Colonic mucosa (tissue), 4 donors: ENCODE data around the gene PERM1. TPM values are rescaled to one million over a fixed set of nuclear protein-coding genes. Genes with fewer than 3 reads are reported as not detected.

ENCODE experiments used
- DNase-seq: peaks from one replicate; pipeline ENCODE4 v3.0.0-alpha.2; 2020
- H3K27ac ChIP-seq: fragments of 200-600 bp; one replicate; pipeline ENCODE4 v1.8.0; 2021
- H3K27me3 ChIP-seq: fragments of 200-600 bp; one replicate; pipeline ENCODE4 v1.8.0; 2021
- H3K36me3 ChIP-seq: fragments of 200-600 bp; one replicate; pipeline ENCODE4 v1.8.0; 2021
- H3K4me1 ChIP-seq: fragments of 200-600 bp; one replicate; pipeline ENCODE4 v1.8.0; 2021; ENCODE audit warnings: mild to moderate bottlenecking
- H3K4me3 ChIP-seq: fragments of 200-600 bp; one replicate; pipeline ENCODE4 v1.8.0; 2021
- H3K9ac ChIP-seq, 2 donors: one replicate each; pipeline ENCODE4 v1.7.0; 2013; ENCODE audit warnings: control low read depth in 2 of 2, low read depth in 2 of 2, low read length in 2 of 2
- H3K9me3 ChIP-seq: fragments of 200-600 bp; one replicate; pipeline ENCODE4 v1.8.0; 2021
- CTCF ChIP-seq: fragments of 200-600 bp; IDR thresholded peaks from one replicate; pipeline ENCODE4 v1.8.0; 2022; ENCODE audit warnings: antibody characterized with exemption, mild to moderate bottlenecking
- intact Hi-C: fragments of 100-400 bp; cut with DNase I; formaldehyde crosslinking; loops from one replicate; pipeline ENCODE4 v1.14.1; 2022
- total RNA-seq, 2 donors: library from RNA; stranded (reverse); fragmentation: NEBNext Ultra II Directional in 1 of 2; extraction: Animal tissue kit (Norgen Biotek cat#: 25700) in 1 of 2; gene quantifications; one replicate each; pipeline ENCODE4 v1.2.1, GENCODE V29; 2021
- donor health status: healthy.
- donor health status: DM: no; HTN: no; CAD: no.
- donor health status: DM: no; HTN: no; CAD: no.

Gene PERM1
- total RNA-seq, 2 donors from 2014 or later = not detected

GRCh38 chr1:930633-931138 lies 51.2 kb downstream of the PERM1 start:
- Histone ChIP-seq H3K27ac (no peak overlapping the region), H3K9ac (no peak overlapping the region), H3K36me3 (no peaks in the 10 kb centered on the region), H3K4me3 (no peak overlapping the region), H3K9me3 (no peaks in the 10 kb centered on the region), H3K4me1 (no peaks in the 10 kb centered on the region), H3K27me3 (peaks cover 77% of the 10 kb centered on the region)
- no peak for TF ChIP-seq CTCF
- DNase-seq = no peak
- intact Hi-C loops = no loop called here

GRCh38 chr1:929712-930632 lies 51.9 kb downstream of the PERM1 start:
- no peak for DNase-seq
- TF ChIP-seq CTCF = no peak
- no peak overlapping the region for H3K9ac ChIP-seq
- H3K27ac ChIP-seq = no peak overlapping the region
- H3K4me3 ChIP-seq = no peak overlapping the region
- no peaks in the 10 kb centered on the region for H3K36me3 ChIP-seq
- H3K4me1 ChIP-seq = peaks cover under 1% of the 10 kb centered on the region
- intact Hi-C loops = no loop called here
- H3K27me3 ChIP-seq = peaks cover 75% of the 10 kb centered on the region
- H3K9me3 ChIP-seq = no peaks in the 10 kb centered on the region

- no peak for DNase-seq
- no peak for TF ChIP-seq CTCF
- Histone ChIP-seq H3K36me3 (no peaks in the 10 kb centered on the region), H3K9ac (no peak overlapping the region), H3K4me3 (no peak overlapping the region), H3K27ac (no peak overlapping the region), H3K27me3 (peaks cover 78% of the 10 kb centered on the region), H3K9me3 (no peaks in the 10 kb centered on the region), H3K4me1 (peaks cover 5% of the 10 kb centered on the region)
- intact Hi-C loops = no loop called here
Observed at GRCh38 chr1:928825-929661, 52.9 kb downstream of the PERM1 start.

GRCh38 chr1:927748-928147 lies 54.1 kb downstream of the PERM1 start:
- DNase-seq = no peak
- Histone ChIP-seq H3K4me1 (peaks cover 11% of the 10 kb centered on the region), H3K27ac (no peak overlapping the region), H3K36me3 (no peaks in the 10 kb centered on the region), H3K9ac (no peak overlapping the region), H3K4me3 (no peak overlapping the region), H3K27me3 (peaks cover 79% of the 10 kb centered on the region), H3K9me3 (no peaks in the 10 kb centered on the region)
- intact Hi-C loops = no loop called here
- TF ChIP-seq CTCF = no peak

- no peaks in the 10 kb centered on the region for H3K36me3 ChIP-seq
- H3K27me3 ChIP-seq = peaks cover 79% of the 10 kb centered on the region
Observed at GRCh38 chr1:927234-927633, 54.7 kb downstream of the PERM1 start.

More at GRCh38 chr1:927234-927633, 54.7 kb downstream of the PERM1 start:
- Histone ChIP-seq H3K4me3 (no peak overlapping the region), H3K27ac (no peak overlapping the region), H3K9me3 (no peaks in the 10 kb centered on the region), H3K9ac (no peak overlapping the region), H3K4me1 (peaks cover 11% of the 10 kb centered on the region)
- intact Hi-C loops = no loop called here
- no peak for TF ChIP-seq CTCF
- no peak for DNase-seq
